ENCODE data around the gene MALSU1. TPM values are rescaled to one million over a fixed set of nuclear protein-coding genes. Genes with fewer than 3 reads are reported as not detected.

Gene MALSU1
- total and polyA plus RNA-seq, 4 donors = 30.3 to 84.6 (median 40.5) TPM

DNA sequence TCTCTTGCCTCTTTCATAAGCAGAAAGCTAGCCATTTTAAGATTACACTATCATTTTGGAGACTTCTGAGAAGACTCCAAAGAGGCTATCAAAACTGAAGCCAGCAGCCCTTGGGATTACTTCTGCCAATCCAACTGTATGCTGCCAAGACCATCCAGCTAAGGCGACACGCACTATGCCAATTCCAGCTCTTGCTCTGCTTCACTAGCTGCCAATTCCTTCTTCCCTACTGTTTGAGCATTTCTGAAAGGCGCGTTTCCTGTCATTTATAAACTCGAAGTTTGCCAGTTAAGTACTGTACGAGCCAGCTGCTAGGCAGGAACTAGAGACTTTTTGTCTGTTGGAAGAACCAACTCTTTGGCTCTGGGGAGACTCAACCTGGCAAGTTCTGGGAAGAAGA is 36.5 kb downstream of the MALSU1 start:
- Histone ChIP-seq H3K36me3 (ENCODE audit: control insufficient read depth in 4 of 4, insufficient read depth in 3 of 4, low read depth in 1 of 4, low read length in 3 of 4) (no peaks in the 10 kb centered on the region), H3K27me3 (ENCODE audit: control insufficient read depth in 4 of 4, insufficient read depth in 4 of 4, low read length in 3 of 4) (no peaks in the 10 kb centered on the region), H3K4me1 (ENCODE audit: control insufficient read depth in 4 of 4, insufficient read depth in 4 of 4, low read length in 3 of 4) (peaks cover 12 to 64% (median 52%) of the 10 kb centered on the region in 4 donors), H3K9ac (ENCODE audit: low read depth in 1 of 2, low read length in 2 of 2) (no peak overlapping the region), H3K27ac (ENCODE audit: low read depth in 1 of 2, low read length in 2 of 2) (no peak overlapping the region), H3K4me3 (ENCODE audit: low read depth in 1 of 3, low read length in 3 of 3) (no peak overlapping the region), H3K9me3 (ENCODE audit: control insufficient read depth in 4 of 4, low read length in 3 of 4) (no peaks in the 10 kb centered on the region)
- DNase-seq (ENCODE audit: low spot score) = no peak
- WGBS = 11% methylated on average over 6 of the region's 6 CpGs
- TF ChIP-seq FOXA2 (IDR thresholded peaks at IDR 0.05) = no peak
- no peak for TF ChIP-seq GABPA (IDR thresholded peaks at IDR 0.05 in 1 of 2, conservative IDR thresholded peaks at IDR 0.05 in 1 of 2)
- no peak for TF ChIP-seq FOXA1 (IDR thresholded peaks at IDR 0.05)
- TF ChIP-seq, protein P1, sequence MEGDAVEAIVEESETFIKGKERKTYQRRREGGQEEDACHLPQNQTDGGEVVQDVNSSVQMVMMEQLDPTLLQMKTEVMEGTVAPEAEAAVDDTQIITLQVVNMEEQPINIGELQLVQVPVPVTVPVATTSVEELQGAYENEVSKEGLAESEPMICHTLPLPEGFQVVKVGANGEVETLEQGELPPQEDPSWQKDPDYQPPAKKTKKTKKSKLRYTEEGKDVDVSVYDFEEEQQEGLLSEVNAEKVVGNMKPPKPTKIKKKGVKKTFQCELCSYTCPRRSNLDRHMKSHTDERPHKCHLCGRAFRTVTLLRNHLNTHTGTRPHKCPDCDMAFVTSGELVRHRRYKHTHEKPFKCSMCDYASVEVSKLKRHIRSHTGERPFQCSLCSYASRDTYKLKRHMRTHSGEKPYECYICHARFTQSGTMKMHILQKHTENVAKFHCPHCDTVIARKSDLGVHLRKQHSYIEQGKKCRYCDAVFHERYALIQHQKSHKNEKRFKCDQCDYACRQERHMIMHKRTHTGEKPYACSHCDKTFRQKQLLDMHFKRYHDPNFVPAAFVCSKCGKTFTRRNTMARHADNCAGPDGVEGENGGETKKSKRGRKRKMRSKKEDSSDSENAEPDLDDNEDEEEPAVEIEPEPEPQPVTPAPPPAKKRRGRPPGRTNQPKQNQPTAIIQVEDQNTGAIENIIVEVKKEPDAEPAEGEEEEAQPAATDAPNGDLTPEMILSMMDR (IDR thresholded peaks at IDR 0.05; ENCODE audit: low read depth, low read length, missing input control) = no peak
- no peak for TF ChIP-seq RXRA (IDR thresholded peaks at IDR 0.05)
- no peak for TF ChIP-seq TAF1 (conservative IDR thresholded peaks at IDR 0.05)
- TF ChIP-seq, protein P2, sequence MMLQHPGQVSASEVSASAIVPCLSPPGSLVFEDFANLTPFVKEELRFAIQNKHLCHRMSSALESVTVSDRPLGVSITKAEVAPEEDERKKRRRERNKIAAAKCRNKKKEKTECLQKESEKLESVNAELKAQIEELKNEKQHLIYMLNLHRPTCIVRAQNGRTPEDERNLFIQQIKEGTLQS (IDR thresholded peaks at IDR 0.05) = no peak
- TF ChIP-seq HNF4G (IDR thresholded peaks at IDR 0.05) = no peak
- TF ChIP-seq EGR1 (IDR thresholded peaks at IDR 0.05; ENCODE audit: low read depth in 2 of 2) = no peak
- no peak for TF ChIP-seq JUND (IDR thresholded peaks at IDR 0.05)
- no peak for TF ChIP-seq YY1 (IDR thresholded peaks at IDR 0.05)
- no peak for TF ChIP-seq RAD21 (IDR thresholded peaks at IDR 0.05)
- no peak for TF ChIP-seq HNF4A (conservative IDR thresholded peaks at IDR 0.05)
- no peak for TF ChIP-seq SP1 (IDR thresholded peaks at IDR 0.05)
- TF ChIP-seq, protein P3, sequence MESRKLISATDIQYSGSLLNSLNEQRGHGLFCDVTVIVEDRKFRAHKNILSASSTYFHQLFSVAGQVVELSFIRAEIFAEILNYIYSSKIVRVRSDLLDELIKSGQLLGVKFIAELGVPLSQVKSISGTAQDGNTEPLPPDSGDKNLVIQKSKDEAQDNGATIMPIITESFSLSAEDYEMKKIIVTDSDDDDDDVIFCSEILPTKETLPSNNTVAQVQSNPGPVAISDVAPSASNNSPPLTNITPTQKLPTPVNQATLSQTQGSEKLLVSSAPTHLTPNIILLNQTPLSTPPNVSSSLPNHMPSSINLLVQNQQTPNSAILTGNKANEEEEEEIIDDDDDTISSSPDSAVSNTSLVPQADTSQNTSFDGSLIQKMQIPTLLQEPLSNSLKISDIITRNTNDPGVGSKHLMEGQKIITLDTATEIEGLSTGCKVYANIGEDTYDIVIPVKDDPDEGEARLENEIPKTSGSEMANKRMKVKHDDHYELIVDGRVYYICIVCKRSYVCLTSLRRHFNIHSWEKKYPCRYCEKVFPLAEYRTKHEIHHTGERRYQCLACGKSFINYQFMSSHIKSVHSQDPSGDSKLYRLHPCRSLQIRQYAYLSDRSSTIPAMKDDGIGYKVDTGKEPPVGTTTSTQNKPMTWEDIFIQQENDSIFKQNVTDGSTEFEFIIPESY (IDR thresholded peaks at IDR 0.05) = no peak
- no peak for TF ChIP-seq NR2F2 (IDR thresholded peaks at IDR 0.05)
- TF ChIP-seq, protein P4, sequence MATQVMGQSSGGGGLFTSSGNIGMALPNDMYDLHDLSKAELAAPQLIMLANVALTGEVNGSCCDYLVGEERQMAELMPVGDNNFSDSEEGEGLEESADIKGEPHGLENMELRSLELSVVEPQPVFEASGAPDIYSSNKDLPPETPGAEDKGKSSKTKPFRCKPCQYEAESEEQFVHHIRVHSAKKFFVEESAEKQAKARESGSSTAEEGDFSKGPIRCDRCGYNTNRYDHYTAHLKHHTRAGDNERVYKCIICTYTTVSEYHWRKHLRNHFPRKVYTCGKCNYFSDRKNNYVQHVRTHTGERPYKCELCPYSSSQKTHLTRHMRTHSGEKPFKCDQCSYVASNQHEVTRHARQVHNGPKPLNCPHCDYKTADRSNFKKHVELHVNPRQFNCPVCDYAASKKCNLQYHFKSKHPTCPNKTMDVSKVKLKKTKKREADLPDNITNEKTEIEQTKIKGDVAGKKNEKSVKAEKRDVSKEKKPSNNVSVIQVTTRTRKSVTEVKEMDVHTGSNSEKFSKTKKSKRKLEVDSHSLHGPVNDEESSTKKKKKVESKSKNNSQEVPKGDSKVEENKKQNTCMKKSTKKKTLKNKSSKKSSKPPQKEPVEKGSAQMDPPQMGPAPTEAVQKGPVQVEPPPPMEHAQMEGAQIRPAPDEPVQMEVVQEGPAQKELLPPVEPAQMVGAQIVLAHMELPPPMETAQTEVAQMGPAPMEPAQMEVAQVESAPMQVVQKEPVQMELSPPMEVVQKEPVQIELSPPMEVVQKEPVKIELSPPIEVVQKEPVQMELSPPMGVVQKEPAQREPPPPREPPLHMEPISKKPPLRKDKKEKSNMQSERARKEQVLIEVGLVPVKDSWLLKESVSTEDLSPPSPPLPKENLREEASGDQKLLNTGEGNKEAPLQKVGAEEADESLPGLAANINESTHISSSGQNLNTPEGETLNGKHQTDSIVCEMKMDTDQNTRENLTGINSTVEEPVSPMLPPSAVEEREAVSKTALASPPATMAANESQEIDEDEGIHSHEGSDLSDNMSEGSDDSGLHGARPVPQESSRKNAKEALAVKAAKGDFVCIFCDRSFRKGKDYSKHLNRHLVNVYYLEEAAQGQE (IDR thresholded peaks at IDR 0.05) = no peak
- TF ChIP-seq, protein P5, sequence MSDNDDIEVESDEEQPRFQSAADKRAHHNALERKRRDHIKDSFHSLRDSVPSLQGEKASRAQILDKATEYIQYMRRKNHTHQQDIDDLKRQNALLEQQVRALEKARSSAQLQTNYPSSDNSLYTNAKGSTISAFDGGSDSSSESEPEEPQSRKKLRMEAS (IDR thresholded peaks at IDR 0.05) = no peak

Data from liver (tissue), 9 donors.